ENCODE results near the gene PAEP. TPM values are rescaled to one million over a fixed set of nuclear protein-coding genes. Genes with fewer than 3 reads are reported as not detected.
"Not testable (repeated sequence)": the region's sequence is repeated elsewhere in the genome, so short reads cannot be mapped to it uniquely, and the experiment has no call there.

PAEP gene
- total and polyA plus RNA-seq, 4 donors, result not detected

DNA sequence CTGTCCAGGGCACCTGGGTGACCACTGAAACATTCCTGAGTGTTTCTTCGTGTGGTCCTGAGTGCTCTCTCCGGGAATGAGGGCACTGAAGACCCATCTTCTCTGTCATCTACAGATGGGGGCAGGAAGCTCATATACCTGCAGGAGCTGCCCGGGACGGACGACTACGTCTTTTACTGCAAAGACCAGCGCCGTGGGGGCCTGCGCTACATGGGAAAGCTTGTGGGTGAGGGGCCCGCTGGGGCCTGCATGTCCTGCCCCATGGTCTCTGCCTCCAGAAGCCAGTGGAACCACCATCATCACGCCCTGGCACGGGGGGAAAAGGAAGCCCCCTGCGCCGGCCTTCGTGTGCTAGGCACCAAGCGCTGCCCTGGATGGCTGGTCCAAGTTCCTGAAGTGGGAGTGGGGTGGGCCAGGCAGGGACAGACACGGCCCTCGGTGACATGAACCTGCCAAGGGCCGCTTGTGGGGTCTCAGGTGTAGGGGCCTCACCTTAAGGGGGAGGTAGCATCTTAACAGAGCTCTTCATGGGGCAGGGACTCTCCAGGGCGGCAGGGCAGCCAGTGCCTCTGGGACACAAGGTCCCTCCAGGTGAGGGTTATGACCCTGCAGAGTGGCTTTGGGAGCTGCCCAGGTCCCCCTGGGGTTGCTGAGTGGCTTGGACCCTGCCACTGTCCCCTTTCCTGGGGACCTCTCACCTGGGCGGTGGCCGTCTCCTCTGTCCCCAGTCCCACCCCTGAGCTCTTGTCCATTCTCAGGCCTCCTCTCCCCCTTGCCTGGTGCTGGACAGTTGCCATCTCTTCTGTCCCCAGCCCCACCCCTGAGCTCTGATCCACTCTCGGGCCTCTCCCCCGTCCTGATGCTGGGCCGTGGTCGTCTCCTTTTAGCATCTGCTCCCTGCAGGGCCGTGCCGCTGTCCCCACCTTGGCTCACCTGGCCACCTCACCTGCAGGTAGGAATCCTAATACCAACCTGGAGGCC lies 13.5 kb upstream of the PAEP start (continued):
- TF ChIP-seq, protein P1, sequence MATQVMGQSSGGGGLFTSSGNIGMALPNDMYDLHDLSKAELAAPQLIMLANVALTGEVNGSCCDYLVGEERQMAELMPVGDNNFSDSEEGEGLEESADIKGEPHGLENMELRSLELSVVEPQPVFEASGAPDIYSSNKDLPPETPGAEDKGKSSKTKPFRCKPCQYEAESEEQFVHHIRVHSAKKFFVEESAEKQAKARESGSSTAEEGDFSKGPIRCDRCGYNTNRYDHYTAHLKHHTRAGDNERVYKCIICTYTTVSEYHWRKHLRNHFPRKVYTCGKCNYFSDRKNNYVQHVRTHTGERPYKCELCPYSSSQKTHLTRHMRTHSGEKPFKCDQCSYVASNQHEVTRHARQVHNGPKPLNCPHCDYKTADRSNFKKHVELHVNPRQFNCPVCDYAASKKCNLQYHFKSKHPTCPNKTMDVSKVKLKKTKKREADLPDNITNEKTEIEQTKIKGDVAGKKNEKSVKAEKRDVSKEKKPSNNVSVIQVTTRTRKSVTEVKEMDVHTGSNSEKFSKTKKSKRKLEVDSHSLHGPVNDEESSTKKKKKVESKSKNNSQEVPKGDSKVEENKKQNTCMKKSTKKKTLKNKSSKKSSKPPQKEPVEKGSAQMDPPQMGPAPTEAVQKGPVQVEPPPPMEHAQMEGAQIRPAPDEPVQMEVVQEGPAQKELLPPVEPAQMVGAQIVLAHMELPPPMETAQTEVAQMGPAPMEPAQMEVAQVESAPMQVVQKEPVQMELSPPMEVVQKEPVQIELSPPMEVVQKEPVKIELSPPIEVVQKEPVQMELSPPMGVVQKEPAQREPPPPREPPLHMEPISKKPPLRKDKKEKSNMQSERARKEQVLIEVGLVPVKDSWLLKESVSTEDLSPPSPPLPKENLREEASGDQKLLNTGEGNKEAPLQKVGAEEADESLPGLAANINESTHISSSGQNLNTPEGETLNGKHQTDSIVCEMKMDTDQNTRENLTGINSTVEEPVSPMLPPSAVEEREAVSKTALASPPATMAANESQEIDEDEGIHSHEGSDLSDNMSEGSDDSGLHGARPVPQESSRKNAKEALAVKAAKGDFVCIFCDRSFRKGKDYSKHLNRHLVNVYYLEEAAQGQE (IDR thresholded peaks at IDR 0.05), result no peak
- TF ChIP-seq NR2F2 (IDR thresholded peaks at IDR 0.05) (no peak), JUND (IDR thresholded peaks at IDR 0.05) (no peak), GABPA (IDR thresholded peaks at IDR 0.05 in 1 of 2, conservative IDR thresholded peaks at IDR 0.05 in 1 of 2) (no peak), YY1 (IDR thresholded peaks at IDR 0.05) (no peak), SP1 (IDR thresholded peaks at IDR 0.05) (no peak)

DNA sequence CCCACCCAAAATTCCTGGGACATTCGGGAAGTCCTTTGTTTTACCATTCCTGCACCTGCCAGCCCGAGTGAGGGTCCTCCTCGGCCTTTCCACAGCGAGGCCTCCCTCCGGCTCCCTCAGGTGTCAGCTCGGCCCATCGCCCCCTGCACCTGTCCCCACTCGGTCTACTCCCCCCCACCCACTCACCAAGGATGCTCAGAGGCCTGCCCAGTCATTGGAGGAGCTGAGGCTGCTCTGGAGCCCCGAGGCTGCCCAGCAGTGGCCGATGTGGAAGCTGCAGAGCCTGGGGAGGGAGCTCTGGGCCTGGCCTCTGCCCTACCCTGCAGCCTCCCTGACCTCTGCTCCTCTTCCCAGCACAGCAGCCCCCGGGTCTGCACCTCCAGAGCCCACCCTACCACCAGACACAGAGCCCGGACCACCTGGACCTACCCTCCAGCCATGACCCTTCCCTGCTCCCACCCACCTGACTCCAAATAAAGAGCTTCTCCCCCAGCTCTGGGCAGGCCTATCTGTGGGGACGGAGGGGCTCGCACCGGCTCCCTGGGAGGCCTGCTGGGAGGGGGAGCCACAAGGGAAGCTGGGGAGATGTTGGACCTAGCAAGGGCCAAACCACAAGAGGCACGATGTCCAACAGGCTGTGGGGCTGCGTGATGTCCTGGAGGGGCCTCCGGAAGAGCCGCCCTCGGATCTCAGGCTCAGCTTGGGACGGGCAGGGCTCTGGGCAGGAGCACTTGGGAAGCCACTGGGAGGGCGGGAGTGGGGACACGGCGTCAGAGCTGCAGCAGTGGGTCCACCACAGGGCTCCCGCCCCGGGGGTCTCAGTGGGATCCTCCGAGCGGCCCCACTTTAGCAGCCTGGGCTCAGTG lies 11.8 kb upstream of the PAEP start:
- not testable (repeated sequence) for H3K27me3 ChIP-seq (ENCODE audit: control insufficient read depth in 4 of 4, insufficient read depth in 4 of 4, low read length in 3 of 4); H3K4me3 ChIP-seq (ENCODE audit: low read depth in 1 of 3, low read length in 3 of 3); H3K9ac ChIP-seq (ENCODE audit: low read depth in 1 of 2, low read length in 2 of 2); H3K9me3 ChIP-seq (ENCODE audit: control insufficient read depth in 4 of 4, low read length in 3 of 4); DNase-seq (ENCODE audit: low spot score); H3K4me1 ChIP-seq (ENCODE audit: control insufficient read depth in 4 of 4, insufficient read depth in 4 of 4, low read length in 3 of 4); H3K36me3 ChIP-seq (ENCODE audit: control insufficient read depth in 4 of 4, insufficient read depth in 3 of 4, low read depth in 1 of 4, low read length in 3 of 4); H3K27ac ChIP-seq (ENCODE audit: low read depth in 1 of 2, low read length in 2 of 2)
- 78% methylated on average over 28 of the region's 28 CpGs for WGBS

DNA sequence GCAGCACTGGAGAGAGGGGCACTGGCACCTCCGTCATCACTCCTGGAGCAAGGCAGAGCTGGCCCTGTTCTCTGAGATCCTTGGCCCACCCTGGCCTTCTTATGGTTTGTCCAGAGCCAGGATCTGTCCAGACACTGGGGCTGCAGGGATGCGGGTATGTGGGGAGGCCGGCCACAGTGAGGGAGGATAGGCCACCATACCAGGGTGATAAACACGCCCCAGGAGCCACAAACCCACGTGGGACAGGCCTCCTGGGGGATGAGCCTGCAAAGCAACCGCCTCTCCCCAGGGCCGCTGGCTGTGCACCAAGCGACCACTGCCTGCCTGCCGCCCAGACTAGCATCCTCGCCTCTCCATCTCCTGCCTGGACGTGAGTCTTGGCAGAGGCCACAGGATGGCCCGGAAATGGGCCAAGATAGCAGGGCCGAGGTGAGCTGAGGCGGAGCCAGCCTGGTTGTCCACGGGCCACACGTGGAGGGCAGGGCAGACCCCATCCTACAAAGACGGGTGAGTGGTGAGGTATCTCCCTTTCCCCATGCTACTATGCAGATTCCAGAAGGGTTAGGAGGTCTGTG lies 11.1 kb upstream of the PAEP start:
- Histone ChIP-seq H3K9ac (ENCODE audit: low read depth in 1 of 2, low read length in 2 of 2) (no peak overlapping the region), H3K27me3 (ENCODE audit: control insufficient read depth in 4 of 4, insufficient read depth in 4 of 4, low read length in 3 of 4) (no peaks in the 10 kb centered on the region), H3K9me3 (ENCODE audit: control insufficient read depth in 4 of 4, low read length in 3 of 4) (no peaks in the 10 kb centered on the region), H3K27ac (ENCODE audit: low read depth in 1 of 2, low read length in 2 of 2) (no peak overlapping the region), H3K4me1 (ENCODE audit: control insufficient read depth in 4 of 4, insufficient read depth in 4 of 4, low read length in 3 of 4) (no peaks in the 10 kb centered on the region), H3K36me3 (ENCODE audit: control insufficient read depth in 4 of 4, insufficient read depth in 3 of 4, low read depth in 1 of 4, low read length in 3 of 4) (no peaks in the 10 kb centered on the region), H3K4me3 (ENCODE audit: low read depth in 1 of 3, low read length in 3 of 3) (no peak overlapping the region)
- WGBS, result 75% methylated on average over 17 of the region's 17 CpGs
- TF ChIP-seq JUND (IDR thresholded peaks at IDR 0.05) (no peak), HNF4A (conservative IDR thresholded peaks at IDR 0.05) (no peak), GABPA (IDR thresholded peaks at IDR 0.05 in 1 of 2, conservative IDR thresholded peaks at IDR 0.05 in 1 of 2) (no peak), RAD21 (IDR thresholded peaks at IDR 0.05) (no peak), SP1 (IDR thresholded peaks at IDR 0.05) (no peak), FOXA2 (IDR thresholded peaks at IDR 0.05) (no peak)
- TF ChIP-seq, protein P1 (IDR thresholded peaks at IDR 0.05), result no peak
- TF ChIP-seq, protein P2, sequence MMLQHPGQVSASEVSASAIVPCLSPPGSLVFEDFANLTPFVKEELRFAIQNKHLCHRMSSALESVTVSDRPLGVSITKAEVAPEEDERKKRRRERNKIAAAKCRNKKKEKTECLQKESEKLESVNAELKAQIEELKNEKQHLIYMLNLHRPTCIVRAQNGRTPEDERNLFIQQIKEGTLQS (IDR thresholded peaks at IDR 0.05), result no peak
- TF ChIP-seq, protein P3, sequence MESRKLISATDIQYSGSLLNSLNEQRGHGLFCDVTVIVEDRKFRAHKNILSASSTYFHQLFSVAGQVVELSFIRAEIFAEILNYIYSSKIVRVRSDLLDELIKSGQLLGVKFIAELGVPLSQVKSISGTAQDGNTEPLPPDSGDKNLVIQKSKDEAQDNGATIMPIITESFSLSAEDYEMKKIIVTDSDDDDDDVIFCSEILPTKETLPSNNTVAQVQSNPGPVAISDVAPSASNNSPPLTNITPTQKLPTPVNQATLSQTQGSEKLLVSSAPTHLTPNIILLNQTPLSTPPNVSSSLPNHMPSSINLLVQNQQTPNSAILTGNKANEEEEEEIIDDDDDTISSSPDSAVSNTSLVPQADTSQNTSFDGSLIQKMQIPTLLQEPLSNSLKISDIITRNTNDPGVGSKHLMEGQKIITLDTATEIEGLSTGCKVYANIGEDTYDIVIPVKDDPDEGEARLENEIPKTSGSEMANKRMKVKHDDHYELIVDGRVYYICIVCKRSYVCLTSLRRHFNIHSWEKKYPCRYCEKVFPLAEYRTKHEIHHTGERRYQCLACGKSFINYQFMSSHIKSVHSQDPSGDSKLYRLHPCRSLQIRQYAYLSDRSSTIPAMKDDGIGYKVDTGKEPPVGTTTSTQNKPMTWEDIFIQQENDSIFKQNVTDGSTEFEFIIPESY (IDR thresholded peaks at IDR 0.05), result no peak
- DNase-seq (ENCODE audit: low spot score), result no peak
